Measurements from ENCODE around the gene AMZ1. TPM values are rescaled to one million over a fixed set of nuclear protein-coding genes. Genes with fewer than 3 reads are reported as not detected.

The AMZ1 gene
- total RNA-seq, 1 donor from 2014 or later: not detected

DNA sequence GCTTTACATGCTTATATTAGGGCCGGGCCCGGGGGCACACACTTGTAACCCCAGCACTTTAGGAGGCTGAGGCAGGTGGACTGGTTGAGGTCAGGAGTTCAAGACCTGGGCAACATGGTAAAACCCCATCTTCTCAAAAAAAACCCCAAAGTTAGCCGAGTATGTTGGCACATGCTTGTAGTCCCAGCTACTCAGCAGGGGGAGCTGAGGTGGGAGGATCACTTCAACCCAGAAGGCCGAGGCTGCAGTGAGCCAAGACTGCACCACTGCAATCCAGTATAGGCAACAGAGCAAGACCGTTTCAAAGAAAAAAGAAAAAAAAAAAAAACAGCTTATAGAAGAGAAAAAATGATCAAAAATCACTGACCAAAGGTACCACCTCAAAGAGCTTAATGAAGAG lies 63.1 kb downstream of the AMZ1 start:
- Histone ChIP-seq H3K27me3 (no peaks in the 10 kb centered on the region), H4K20me1 (ENCODE audit: low read depth) (no peaks in the 10 kb centered on the region), H3K9me3 (ENCODE audit: low read depth) (no peaks in the 10 kb centered on the region), H2AFZ (replicated peaks) (no peak overlapping the region), H3K4me1 (no peaks in the 10 kb centered on the region), H3K9ac (no peak overlapping the region), H3K4me2 (no peak overlapping the region), H3K79me2 (ENCODE audit: low read depth) (peaks cover 35% of the 10 kb centered on the region), H3K36me3 (no peaks in the 10 kb centered on the region), H3K4me3 (no peak overlapping the region), H3F3A (ENCODE audit: low read depth) (peaks cover 13% of the 10 kb centered on the region), H3K27ac (no peak overlapping the region)
- Mint-ChIP-seq H3K27me3 (ENCODE audit: insufficient read depth, low read depth) (peaks cover 4% of the 10 kb centered on the region), H3K4me1 (peaks cover 4% of the 10 kb centered on the region), H3K27ac (no peak overlapping the region), H3K36me3 (peaks cover 24% of the 10 kb centered on the region), H3K4me3 (no peak overlapping the region), H3K9me3 (peaks cover 29% of the 10 kb centered on the region)
- TF ChIP-seq EZH2 (IDR thresholded peaks at IDR 0.05): no peak
- TF ChIP-seq EZH2phosphoT487 (IDR thresholded peaks at IDR 0.05): no peak
- TF ChIP-seq, protein P1, sequence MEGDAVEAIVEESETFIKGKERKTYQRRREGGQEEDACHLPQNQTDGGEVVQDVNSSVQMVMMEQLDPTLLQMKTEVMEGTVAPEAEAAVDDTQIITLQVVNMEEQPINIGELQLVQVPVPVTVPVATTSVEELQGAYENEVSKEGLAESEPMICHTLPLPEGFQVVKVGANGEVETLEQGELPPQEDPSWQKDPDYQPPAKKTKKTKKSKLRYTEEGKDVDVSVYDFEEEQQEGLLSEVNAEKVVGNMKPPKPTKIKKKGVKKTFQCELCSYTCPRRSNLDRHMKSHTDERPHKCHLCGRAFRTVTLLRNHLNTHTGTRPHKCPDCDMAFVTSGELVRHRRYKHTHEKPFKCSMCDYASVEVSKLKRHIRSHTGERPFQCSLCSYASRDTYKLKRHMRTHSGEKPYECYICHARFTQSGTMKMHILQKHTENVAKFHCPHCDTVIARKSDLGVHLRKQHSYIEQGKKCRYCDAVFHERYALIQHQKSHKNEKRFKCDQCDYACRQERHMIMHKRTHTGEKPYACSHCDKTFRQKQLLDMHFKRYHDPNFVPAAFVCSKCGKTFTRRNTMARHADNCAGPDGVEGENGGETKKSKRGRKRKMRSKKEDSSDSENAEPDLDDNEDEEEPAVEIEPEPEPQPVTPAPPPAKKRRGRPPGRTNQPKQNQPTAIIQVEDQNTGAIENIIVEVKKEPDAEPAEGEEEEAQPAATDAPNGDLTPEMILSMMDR (IDR thresholded peaks at IDR 0.05): no peak
- DNase-seq (ENCODE audit: low spot score): no peak

DNA sequence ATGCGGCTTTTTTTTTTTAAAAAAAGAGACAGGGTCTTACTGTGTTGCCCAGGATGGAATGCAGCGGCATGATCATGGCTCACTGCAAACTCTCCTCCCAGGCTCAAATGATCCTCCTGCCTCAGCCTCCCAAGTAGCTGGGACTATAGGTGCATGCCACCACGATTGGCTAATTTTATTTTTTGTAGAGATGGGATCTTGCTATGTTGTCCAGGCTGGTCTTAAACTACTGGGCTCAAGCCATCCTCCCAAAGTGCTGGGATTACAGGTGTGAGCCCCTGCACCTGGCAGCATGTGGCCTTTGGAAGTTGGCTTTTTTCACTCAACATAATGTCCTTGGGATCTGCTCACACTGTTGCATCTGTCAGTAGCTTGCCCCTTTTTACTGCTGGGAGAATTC lies 65.1 kb downstream of the AMZ1 start:
- H3K4me3 Mint-ChIP-seq: no peak overlapping the region
- Histone ChIP-seq H3K4me1 (no peaks in the 10 kb centered on the region), H3K36me3 (no peaks in the 10 kb centered on the region), H2AFZ (replicated peaks) (no peak overlapping the region), H3K9me3 (ENCODE audit: low read depth) (no peaks in the 10 kb centered on the region), H3K79me2 (ENCODE audit: low read depth) (peaks cover 35% of the 10 kb centered on the region), H3K27me3 (no peaks in the 10 kb centered on the region), H4K20me1 (ENCODE audit: low read depth) (no peaks in the 10 kb centered on the region), H3K4me2 (no peak overlapping the region), H3K9ac (no peak overlapping the region), H3K27ac (no peak overlapping the region), H3F3A (ENCODE audit: low read depth) (peaks cover 13% of the 10 kb centered on the region), H3K4me3 (no peak overlapping the region)
- peaks cover 26% of the 10 kb centered on the region for H3K36me3 Mint-ChIP-seq
- H3K4me1 Mint-ChIP-seq: peaks cover 14% of the 10 kb centered on the region
- H3K27me3 Mint-ChIP-seq (ENCODE audit: insufficient read depth, low read depth): peaks cover 4% of the 10 kb centered on the region
- TF ChIP-seq, protein P1 (IDR thresholded peaks at IDR 0.05): no peak
- no peak for TF ChIP-seq EZH2 (IDR thresholded peaks at IDR 0.05)
- no peak for TF ChIP-seq EZH2phosphoT487 (IDR thresholded peaks at IDR 0.05)
- H3K9me3 Mint-ChIP-seq: peaks cover 19% of the 10 kb centered on the region
- H3K27ac Mint-ChIP-seq: no peak overlapping the region
- DNase-seq (ENCODE audit: low spot score): no peak

DNA sequence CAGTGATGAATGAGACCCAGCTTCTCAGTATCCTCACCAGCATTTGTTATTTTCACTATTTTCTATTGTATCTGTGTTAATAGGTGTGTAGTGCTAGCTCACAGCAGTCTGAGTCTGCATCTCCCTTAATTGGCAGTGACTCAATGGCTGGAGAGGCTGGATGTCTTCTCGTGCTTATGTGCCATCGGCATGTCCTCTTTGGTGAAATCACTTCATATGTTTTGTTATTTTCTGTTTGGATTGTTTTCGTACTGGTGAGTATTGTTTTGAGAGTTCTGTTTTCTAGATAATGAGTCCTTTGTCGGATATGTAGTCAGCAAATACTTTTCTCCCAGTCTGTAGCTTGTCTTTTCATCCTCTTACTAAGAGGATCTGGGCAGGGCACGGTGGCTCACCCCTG lies 66.1 kb downstream of the AMZ1 start:
- no peaks in the 10 kb centered on the region for H3K27me3 ChIP-seq
- H3K4me2 ChIP-seq: no peak overlapping the region
- no peaks in the 10 kb centered on the region for H3K4me1 ChIP-seq
- Mint-ChIP-seq H3K9me3 (peaks cover 19% of the 10 kb centered on the region), H3K27ac (no peak overlapping the region), H3K27me3 (ENCODE audit: insufficient read depth, low read depth) (peaks cover 6% of the 10 kb centered on the region), H3K4me1 (peaks cover 20% of the 10 kb centered on the region), H3K4me3 (no peak overlapping the region), H3K36me3 (peaks cover 26% of the 10 kb centered on the region)
- H3F3A ChIP-seq (ENCODE audit: low read depth): peaks cover 13% of the 10 kb centered on the region
- H3K9ac ChIP-seq: no peak overlapping the region
- peaks cover 43% of the 10 kb centered on the region for H3K79me2 ChIP-seq (ENCODE audit: low read depth)
- H3K9me3 ChIP-seq (ENCODE audit: low read depth): no peaks in the 10 kb centered on the region
- no peak for DNase-seq (ENCODE audit: low spot score)
- H2AFZ ChIP-seq (replicated peaks): no peak overlapping the region
- H4K20me1 ChIP-seq (ENCODE audit: low read depth): no peaks in the 10 kb centered on the region
- TF ChIP-seq EZH2 (IDR thresholded peaks at IDR 0.05) (no peak), EZH2phosphoT487 (IDR thresholded peaks at IDR 0.05) (no peak)
- TF ChIP-seq, protein P1 (IDR thresholded peaks at IDR 0.05): no peak
- H3K27ac ChIP-seq: no peak overlapping the region
- H3K36me3 ChIP-seq: no peaks in the 10 kb centered on the region
- H3K4me3 ChIP-seq: no peak overlapping the region

All from neural progenitor cell (in vitro differentiated cells).